22Rv1 (cell line): ENCODE data around the gene KIRREL3.

Source experiments
- H3K27ac ChIP-seq: fragments of 450-650 bp; 2 replicates; pipeline ENCODE4 v1.5.1; 2017
- CTCF ChIP-seq: fragments of 450-650 bp; IDR thresholded peaks from 2 replicates; pipeline ENCODE4 v1.5.1; 2017; ENCODE audit warnings: mild to moderate bottlenecking
- ZFX ChIP-seq: fragments of 450-650 bp; IDR thresholded peaks from 2 replicates; pipeline ENCODE4 v1.6.1; 2017; ENCODE audit warnings: antibody characterized with exemption, borderline replicate concordance

Gene KIRREL3

GRCh38 chr11:126731576-126732142 is 268.9 kb downstream of the KIRREL3 start:
- TF ChIP-seq ZFX, result no peak
- TF ChIP-seq CTCF, result no peak

DNA sequence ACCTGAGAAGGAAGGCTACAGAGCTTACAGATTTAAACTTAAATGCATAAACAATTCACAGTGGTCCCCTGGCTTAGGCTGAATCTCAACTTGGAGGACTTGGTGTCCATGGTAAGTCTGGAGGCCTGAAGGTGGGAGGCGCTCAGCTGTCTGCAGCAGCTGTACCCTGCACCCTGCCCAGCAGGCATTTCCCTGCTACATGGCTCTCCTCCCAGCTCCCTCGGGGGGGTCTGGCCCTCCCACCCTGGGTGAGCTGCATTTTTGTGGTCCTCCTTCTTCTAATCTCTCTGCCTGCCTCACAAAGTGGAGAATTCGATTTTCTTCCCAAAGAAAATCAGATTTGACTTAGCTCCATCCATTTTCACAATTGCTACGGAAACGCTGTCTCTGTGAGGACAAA is 273.2 kb downstream of the KIRREL3 start:
- TF ChIP-seq CTCF (no peak), ZFX (no peak)
- H3K27ac ChIP-seq, result no peak overlapping the region

More at GRCh38 chr11:126731576-126732142, 268.9 kb downstream of the KIRREL3 start:
- no peak overlapping the region for H3K27ac ChIP-seq

GRCh38 chr11:126725521-126725920 is 275.0 kb downstream of the KIRREL3 start:
- no peak overlapping the region for H3K27ac ChIP-seq
- no peak for TF ChIP-seq ZFX
- no peak for TF ChIP-seq CTCF

- no peak overlapping the region for H3K27ac ChIP-seq
- TF ChIP-seq CTCF, result no peak
- no peak for TF ChIP-seq ZFX
Measured at GRCh38 chr11:126725043-126725442, 275.5 kb downstream of the KIRREL3 start.

- no peak overlapping the region for H3K27ac ChIP-seq
- TF ChIP-seq ZFX, result no peak
- TF ChIP-seq CTCF, result no peak
Measured at GRCh38 chr11:126723665-126724045, 276.9 kb downstream of the KIRREL3 start.

DNA sequence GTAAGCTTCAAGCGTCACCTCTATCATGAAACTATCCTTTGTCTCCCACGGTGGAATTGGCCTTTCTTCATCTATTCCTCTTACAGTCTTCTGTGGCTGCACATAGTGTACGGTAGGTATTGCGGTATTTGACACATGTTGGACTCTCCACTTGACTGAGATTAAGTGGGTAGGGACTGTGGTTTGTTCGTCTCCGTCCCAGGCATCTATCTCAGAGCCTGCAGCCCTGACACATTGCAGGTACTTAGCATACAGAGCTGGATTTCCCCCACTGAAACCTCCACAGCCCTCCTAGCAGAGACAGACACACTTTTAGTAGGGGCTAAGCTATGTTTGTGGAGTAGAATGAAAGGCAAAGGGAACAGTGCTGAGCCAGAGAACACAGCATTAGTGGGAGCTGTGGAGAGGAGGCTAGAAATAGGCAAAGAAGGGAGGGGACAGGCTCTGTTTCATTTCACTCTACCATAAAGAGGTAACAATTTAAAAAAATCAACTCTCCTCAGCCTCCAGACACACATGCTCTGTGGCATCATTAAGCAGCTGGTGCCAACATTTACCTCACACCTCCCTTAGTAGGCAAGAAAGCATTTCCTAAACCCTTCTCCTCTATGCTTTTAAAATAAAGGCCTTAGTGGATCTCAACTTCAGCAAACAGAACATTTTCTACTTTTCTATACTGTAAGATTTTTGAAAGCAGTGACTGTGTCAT is 277.5 kb downstream of the KIRREL3 start:
- TF ChIP-seq CTCF (no peak), ZFX (no peak)

GRCh38 chr11:126722006-126722736 is 278.4 kb downstream of the KIRREL3 start:
- TF ChIP-seq ZFX, result no peak
- no peak for TF ChIP-seq CTCF
- H3K27ac ChIP-seq, result no peak overlapping the region

More for the DNA sequence above, 277.5 kb downstream of the KIRREL3 start:
- no peak overlapping the region for H3K27ac ChIP-seq
